Body of pancreas (tissue), 4 donors: Measurements from ENCODE around the gene PFDN2.

ENCODE experiments used
- POLR2A ChIP-seq, 3 donors: fragments of 450-650 bp; IDR thresholded peaks; one replicate each; pipeline ENCODE4 v1.6.1; 2016; ENCODE audit warnings: antibody characterized with exemption in 3 of 3, mild to moderate bottlenecking in 2 of 3
- TF ChIP-seq, protein P1 (sequence below), 7 experiments: fragments of 450-650 bp in 4 of 7; fragments of 200-600 bp in 3 of 7; sonication (generic) in 3 of 7; IDR thresholded peaks; one replicate each; pipeline ENCODE4 v1.5.1; 2016 to 2019; ENCODE audit warnings: antibody characterized with exemption in 7 of 7

GRCh38 chr1:161163793-161164192 lies 46.0 kb upstream of the PFDN2 start:
- TF ChIP-seq, protein P1, sequence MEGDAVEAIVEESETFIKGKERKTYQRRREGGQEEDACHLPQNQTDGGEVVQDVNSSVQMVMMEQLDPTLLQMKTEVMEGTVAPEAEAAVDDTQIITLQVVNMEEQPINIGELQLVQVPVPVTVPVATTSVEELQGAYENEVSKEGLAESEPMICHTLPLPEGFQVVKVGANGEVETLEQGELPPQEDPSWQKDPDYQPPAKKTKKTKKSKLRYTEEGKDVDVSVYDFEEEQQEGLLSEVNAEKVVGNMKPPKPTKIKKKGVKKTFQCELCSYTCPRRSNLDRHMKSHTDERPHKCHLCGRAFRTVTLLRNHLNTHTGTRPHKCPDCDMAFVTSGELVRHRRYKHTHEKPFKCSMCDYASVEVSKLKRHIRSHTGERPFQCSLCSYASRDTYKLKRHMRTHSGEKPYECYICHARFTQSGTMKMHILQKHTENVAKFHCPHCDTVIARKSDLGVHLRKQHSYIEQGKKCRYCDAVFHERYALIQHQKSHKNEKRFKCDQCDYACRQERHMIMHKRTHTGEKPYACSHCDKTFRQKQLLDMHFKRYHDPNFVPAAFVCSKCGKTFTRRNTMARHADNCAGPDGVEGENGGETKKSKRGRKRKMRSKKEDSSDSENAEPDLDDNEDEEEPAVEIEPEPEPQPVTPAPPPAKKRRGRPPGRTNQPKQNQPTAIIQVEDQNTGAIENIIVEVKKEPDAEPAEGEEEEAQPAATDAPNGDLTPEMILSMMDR (IDR thresholded peaks at IDR 0.05) = no peak
- no peak for TF ChIP-seq POLR2A (IDR thresholded peaks at IDR 0.05)
